Measurements from ENCODE around the gene CENPA.
"Not testable (repeated sequence)": the region's sequence is repeated elsewhere in the genome, so short reads cannot be mapped to it uniquely, and the experiment has no call there.

The CENPA gene

GRCh38 chr2:26793518-26793917, 7.7 kb downstream of the CENPA start:
- DNase-seq (ENCODE audit: low read depth), result no peak

- not testable (repeated sequence) for DNase-seq (ENCODE audit: low read depth)
Observed at GRCh38 chr2:26795135-26795534, 9.3 kb downstream of the CENPA start.

- no peak for DNase-seq (ENCODE audit: low read depth)
Observed at GRCh38 chr2:26801328-26801727, 15.5 kb downstream of the CENPA start.

- DNase-seq (ENCODE audit: low read depth), result no peak
Observed at GRCh38 chr2:26801796-26802195, 15.9 kb downstream of the CENPA start.

- no peak for DNase-seq (ENCODE audit: low read depth)
Observed at GRCh38 chr2:26805241-26805676, 19.4 kb downstream of the CENPA start.

GRCh38 chr2:26807788-26808460, 22.1 kb downstream of the CENPA start:
- DNase-seq (ENCODE audit: low read depth), result no peak

GRCh38 chr2:26809211-26809610, 23.4 kb downstream of the CENPA start:
- no peak for DNase-seq (ENCODE audit: low read depth)

- DNase-seq (ENCODE audit: low read depth), result no peak
Observed at GRCh38 chr2:26809876-26810577, 24.2 kb downstream of the CENPA start.

GRCh38 chr2:26811261-26811660, 25.4 kb downstream of the CENPA start:
- DNase-seq (ENCODE audit: low read depth), result no peak

- DNase-seq (ENCODE audit: low read depth), result no peak
Observed at GRCh38 chr2:26811791-26812694, 26.2 kb downstream of the CENPA start.

GRCh38 chr2:26812731-26813130, 26.9 kb downstream of the CENPA start:
- DNase-seq (ENCODE audit: low read depth), result no peak

GRCh38 chr2:26814072-26814765, 28.4 kb downstream of the CENPA start:
- DNase-seq (ENCODE audit: low read depth), result not testable (repeated sequence)

GRCh38 chr2:26816893-26817292, 31.0 kb downstream of the CENPA start:
- DNase-seq (ENCODE audit: low read depth), result no peak

GRCh38 chr2:26818255-26818654, 32.4 kb downstream of the CENPA start:
- DNase-seq (ENCODE audit: low read depth), result no peak

- no peak for DNase-seq (ENCODE audit: low read depth)
Observed at GRCh38 chr2:26818972-26819371, 33.1 kb downstream of the CENPA start.

- no peak for DNase-seq (ENCODE audit: low read depth)
Observed at GRCh38 chr2:26820932-26821331, 35.1 kb downstream of the CENPA start.

GRCh38 chr2:26822877-26823276, 37.0 kb downstream of the CENPA start:
- no peak for DNase-seq (ENCODE audit: low read depth)

GRCh38 chr2:26838121-26838906, 52.5 kb downstream of the CENPA start:
- no peak for DNase-seq (ENCODE audit: low read depth)

- no peak for DNase-seq (ENCODE audit: low read depth)
Observed at GRCh38 chr2:26840937-26841610, 55.2 kb downstream of the CENPA start.

GRCh38 chr2:26843041-26843440, 57.2 kb downstream of the CENPA start:
- no peak for DNase-seq (ENCODE audit: low read depth)

Measured in activated T-helper 1 cell treated with Interleukin-2 at 50 U/mL for 16 hours (primary cell).